Ovary (tissue), 3 donors: ENCODE results near the gene ETNK1.

ENCODE experiments used
- POLR2A ChIP-seq: fragments of 450-650 bp; IDR thresholded peaks from one replicate; pipeline ENCODE4 v1.6.1; 2017; ENCODE audit warnings: antibody characterized with exemption, mild to moderate bottlenecking, moderate library complexity
- TF ChIP-seq, protein P1 (sequence below), 3 donors: fragments of 450-650 bp in 2 of 3; fragments of 200-600 bp in 1 of 3; IDR thresholded peaks; one replicate each; pipeline versions ENCODE4 v1.5.1 to v1.8.0; 2016 to 2022; ENCODE audit warnings: antibody characterized with exemption in 3 of 3, mild to moderate bottlenecking in 1 of 3
- donor health status: DM: no; HTN: no; CAD: no.

DNA sequence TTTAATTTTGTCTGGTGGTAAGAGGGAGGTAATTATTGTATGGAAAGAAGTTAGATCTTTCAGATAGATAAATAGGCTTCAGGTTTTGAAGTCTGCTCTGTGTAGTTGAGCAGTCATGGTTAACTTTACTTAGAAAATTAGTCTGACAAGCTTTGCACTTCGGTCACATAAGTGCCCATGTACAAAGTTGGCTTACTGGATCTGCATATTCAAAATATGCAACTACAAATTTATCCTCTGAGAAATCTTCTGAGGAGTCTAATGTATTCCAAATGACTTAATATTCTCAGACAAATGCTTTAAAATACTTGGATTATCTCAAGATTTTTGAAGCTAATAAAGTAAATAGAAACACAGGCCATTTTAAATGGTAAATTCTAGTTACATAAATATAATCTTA lies 61.2 kb downstream of the ETNK1 start:
- TF ChIP-seq POLR2A = no peak
- TF ChIP-seq, protein P1, sequence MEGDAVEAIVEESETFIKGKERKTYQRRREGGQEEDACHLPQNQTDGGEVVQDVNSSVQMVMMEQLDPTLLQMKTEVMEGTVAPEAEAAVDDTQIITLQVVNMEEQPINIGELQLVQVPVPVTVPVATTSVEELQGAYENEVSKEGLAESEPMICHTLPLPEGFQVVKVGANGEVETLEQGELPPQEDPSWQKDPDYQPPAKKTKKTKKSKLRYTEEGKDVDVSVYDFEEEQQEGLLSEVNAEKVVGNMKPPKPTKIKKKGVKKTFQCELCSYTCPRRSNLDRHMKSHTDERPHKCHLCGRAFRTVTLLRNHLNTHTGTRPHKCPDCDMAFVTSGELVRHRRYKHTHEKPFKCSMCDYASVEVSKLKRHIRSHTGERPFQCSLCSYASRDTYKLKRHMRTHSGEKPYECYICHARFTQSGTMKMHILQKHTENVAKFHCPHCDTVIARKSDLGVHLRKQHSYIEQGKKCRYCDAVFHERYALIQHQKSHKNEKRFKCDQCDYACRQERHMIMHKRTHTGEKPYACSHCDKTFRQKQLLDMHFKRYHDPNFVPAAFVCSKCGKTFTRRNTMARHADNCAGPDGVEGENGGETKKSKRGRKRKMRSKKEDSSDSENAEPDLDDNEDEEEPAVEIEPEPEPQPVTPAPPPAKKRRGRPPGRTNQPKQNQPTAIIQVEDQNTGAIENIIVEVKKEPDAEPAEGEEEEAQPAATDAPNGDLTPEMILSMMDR (IDR thresholded peaks at IDR 0.05) = no peak
